ENCODE results near the gene DOCK3.

DNA sequence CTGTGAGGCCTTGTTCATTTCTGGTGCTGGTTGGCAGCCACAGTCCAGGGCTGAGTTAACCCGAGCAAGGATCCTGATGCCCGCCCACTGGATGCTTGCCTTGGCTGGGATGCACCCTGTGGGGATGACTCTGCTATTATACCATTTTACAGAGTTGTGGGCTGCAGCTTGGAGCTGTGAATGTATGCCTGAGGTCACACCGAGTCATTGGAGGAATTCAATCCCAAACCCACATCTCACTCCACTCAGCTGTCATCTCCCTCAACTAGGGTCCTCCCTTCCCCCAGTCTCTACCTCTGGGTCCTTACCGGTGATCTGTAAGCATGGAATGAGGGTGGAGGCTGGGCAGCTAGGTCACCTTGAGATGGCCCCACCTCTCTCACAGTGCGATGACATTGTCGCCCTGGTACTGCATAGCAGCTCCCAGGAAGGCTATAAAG, 35.7 kb upstream of the DOCK3 start:
- TF ChIP-seq, protein P1, sequence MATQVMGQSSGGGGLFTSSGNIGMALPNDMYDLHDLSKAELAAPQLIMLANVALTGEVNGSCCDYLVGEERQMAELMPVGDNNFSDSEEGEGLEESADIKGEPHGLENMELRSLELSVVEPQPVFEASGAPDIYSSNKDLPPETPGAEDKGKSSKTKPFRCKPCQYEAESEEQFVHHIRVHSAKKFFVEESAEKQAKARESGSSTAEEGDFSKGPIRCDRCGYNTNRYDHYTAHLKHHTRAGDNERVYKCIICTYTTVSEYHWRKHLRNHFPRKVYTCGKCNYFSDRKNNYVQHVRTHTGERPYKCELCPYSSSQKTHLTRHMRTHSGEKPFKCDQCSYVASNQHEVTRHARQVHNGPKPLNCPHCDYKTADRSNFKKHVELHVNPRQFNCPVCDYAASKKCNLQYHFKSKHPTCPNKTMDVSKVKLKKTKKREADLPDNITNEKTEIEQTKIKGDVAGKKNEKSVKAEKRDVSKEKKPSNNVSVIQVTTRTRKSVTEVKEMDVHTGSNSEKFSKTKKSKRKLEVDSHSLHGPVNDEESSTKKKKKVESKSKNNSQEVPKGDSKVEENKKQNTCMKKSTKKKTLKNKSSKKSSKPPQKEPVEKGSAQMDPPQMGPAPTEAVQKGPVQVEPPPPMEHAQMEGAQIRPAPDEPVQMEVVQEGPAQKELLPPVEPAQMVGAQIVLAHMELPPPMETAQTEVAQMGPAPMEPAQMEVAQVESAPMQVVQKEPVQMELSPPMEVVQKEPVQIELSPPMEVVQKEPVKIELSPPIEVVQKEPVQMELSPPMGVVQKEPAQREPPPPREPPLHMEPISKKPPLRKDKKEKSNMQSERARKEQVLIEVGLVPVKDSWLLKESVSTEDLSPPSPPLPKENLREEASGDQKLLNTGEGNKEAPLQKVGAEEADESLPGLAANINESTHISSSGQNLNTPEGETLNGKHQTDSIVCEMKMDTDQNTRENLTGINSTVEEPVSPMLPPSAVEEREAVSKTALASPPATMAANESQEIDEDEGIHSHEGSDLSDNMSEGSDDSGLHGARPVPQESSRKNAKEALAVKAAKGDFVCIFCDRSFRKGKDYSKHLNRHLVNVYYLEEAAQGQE (IDR thresholded peaks at IDR 0.05; ENCODE audit: insufficient replicate concordance, low read depth) = no peak
- TF ChIP-seq, protein P2, sequence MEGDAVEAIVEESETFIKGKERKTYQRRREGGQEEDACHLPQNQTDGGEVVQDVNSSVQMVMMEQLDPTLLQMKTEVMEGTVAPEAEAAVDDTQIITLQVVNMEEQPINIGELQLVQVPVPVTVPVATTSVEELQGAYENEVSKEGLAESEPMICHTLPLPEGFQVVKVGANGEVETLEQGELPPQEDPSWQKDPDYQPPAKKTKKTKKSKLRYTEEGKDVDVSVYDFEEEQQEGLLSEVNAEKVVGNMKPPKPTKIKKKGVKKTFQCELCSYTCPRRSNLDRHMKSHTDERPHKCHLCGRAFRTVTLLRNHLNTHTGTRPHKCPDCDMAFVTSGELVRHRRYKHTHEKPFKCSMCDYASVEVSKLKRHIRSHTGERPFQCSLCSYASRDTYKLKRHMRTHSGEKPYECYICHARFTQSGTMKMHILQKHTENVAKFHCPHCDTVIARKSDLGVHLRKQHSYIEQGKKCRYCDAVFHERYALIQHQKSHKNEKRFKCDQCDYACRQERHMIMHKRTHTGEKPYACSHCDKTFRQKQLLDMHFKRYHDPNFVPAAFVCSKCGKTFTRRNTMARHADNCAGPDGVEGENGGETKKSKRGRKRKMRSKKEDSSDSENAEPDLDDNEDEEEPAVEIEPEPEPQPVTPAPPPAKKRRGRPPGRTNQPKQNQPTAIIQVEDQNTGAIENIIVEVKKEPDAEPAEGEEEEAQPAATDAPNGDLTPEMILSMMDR (IDR thresholded peaks at IDR 0.05; ENCODE audit: insufficient read depth, low read length) = no peak
- TF ChIP-seq SPI1 (IDR thresholded peaks at IDR 0.05; ENCODE audit: borderline replicate concordance, low read depth) = no peak
- TF ChIP-seq GABPA (IDR thresholded peaks at IDR 0.05; ENCODE audit: low read depth) = no peak

Measured in HL-60 (cell line).